Stimulated activated CD4-positive, alpha-beta T cell treated with anti-CD3 and anti-CD28 coated beads, Interleukin-12 subunit alpha, Interleukin-12 subunit beta, amount 100 ng/mL, for 48 hours (primary cell): ENCODE data around the gene TAL1.
"Not testable (repeated sequence)": the region's sequence is repeated elsewhere in the genome, so short reads cannot be mapped to it uniquely, and the experiment has no call there.

Source experiments
- DNase-seq, 3 donors: peaks; one replicate each; pipeline ENCODE4 v3.0.0-alpha.2; 2020; ENCODE audit warnings: low read depth in 2 of 3, low spot score in 1 of 3

Gene TAL1

GRCh38 chr1:47232187-47232874 is at the start of gene TAL1:
Gene TAL1, minus strand, starts transcription at chr1:47232225. Its CDS starts 6,337 bp downstream, at chr1:47225888.
- DNase-seq = no peak

GRCh38 chr1:47280142-47280541 is 48.1 kb upstream of the TAL1 start:
- no peak for DNase-seq

DNA sequence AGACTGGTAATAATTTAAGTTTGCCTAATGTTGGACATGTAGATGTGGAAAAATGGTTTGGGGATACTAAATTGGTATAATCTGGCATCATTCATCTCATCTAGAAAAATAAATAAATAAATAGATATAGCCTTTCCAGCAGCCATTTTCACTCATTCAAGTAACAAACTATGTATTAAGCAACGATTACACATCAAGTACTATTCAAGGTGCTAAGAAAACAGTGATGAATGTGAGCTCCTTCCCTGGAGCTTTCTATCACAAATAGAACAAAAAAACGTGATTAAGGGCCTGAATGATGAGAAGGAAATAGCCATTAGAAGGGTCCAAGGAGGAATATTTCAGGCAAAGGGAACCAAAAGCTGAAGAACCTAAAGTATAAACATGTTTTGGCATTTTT is 44.8 kb upstream of the TAL1 start:
- no peak for DNase-seq

- not testable (repeated sequence) for DNase-seq
These were observed 43.8 kb upstream of the TAL1 start for GRCh38 chr1:47275811-47276210.

- not testable (repeated sequence) for DNase-seq
These were observed 33.5 kb upstream of the TAL1 start for GRCh38 chr1:47265529-47265928.

GRCh38 chr1:47262787-47263413 is 30.9 kb upstream of the TAL1 start:
- DNase-seq = peak in 1 of 3 donors; percentile 41

DNA sequence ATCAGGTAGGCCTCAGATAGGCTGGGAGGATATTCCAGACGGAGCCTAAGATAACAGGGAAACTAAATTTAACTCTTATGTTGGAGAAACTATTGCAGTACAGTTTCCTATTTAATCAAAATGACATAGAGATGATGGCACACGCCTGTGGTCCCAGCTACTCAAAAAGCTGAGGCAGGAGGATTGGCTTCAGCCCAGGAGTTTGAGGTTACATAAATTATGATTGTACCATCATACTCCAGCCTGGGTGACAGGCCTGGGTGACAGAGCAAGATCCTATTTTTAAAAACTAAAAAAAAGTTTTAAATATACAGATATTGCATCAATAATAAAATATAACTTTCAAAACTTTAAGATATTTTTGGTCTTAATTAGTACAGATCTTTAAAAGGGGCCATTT is 25.2 kb upstream of the TAL1 start:
- no peak for DNase-seq

DNA sequence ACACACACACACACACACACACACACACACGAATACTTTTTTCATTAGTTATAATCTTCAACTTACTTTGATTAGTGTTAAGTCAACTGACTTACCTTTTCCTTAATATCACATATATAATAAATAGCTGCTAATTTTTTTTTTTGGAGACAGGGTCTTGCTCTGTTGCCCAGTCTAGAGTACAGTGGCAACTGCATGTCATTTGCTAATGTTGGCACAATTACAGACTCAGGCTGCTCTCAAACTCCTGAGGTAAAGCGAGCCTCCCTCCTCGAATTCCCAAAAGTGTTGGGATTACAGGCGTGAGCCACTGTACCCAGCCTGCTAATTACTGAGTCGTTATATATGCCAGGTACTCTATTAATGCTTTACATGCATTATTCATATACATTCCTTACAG is 20.8 kb upstream of the TAL1 start:
- DNase-seq = no peak

DNA sequence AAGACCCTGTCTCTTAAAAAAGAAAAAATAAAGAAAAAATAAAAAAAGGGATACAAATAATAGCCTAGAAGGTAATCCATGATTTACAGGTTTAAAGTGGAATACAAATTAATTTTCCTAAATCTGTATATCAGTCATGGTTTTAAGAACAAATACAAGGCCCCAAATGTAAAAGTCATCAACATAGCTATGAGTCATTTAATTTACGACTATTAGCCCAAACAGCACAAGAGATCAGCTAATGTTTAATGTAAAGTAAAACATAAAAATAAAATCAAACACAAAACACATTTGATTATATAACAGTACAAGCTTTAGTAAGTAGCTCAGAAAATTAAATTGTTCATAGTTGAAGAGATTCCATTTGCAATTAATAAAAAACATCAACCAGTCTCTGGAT is 20.3 kb upstream of the TAL1 start:
- DNase-seq = no peak

- DNase-seq = no peak
These were observed 17.7 kb upstream of the TAL1 start for GRCh38 chr1:47249755-47250154.

DNA sequence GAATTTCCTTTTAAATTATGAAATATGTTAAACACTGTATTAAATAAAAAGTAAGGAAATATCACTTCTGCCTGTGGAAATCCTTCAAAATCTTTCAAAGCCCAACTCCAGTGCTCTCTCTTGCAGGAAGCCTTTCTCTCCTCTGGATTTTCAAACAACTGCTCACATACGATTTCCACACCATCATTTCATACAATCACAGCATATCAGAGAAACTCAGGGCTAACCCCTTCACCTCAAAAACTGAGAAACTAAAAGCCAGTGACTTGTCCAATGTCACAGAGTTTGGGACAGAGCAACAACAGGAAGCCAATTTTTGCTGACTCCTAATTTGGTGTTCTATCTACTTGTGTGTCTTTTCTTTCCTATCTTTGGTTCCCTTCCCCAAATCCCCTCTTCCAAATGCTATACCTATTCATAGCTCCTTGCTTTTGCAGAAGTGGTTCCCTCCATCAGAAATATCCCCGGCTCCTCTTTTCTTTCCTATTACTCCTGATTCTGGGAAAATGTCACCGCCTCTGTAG is 12.4 kb upstream of the TAL1 start:
- no peak for DNase-seq

GRCh38 chr1:47243910-47244309 is 11.9 kb upstream of the TAL1 start:
- no peak for DNase-seq

- DNase-seq = no peak
These were observed 9.4 kb upstream of the TAL1 start for GRCh38 chr1:47241114-47242113.

GRCh38 chr1:47238935-47239592 is 7.0 kb upstream of the TAL1 start:
- DNase-seq = no peak

DNA sequence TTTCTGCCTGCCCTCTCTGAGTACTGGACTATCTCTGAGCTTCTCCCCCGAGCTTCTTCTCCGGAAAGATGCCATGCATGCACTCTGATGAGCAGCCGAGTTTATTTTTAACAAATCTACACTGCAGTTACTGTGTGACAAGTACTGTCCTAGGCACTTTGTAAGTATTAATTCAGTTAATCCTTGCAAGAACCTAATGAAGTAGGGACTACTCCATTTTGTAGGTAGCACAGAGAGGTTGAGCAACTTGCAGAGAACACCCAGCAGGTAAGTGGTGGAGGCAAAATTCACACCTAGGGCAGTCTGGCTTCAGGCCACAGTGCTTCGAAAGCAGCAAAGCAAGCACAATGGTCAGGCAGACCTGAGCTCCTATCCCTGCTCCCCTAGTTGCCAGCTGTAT is 3.8 kb upstream of the TAL1 start:
- DNase-seq = no peak

DNA sequence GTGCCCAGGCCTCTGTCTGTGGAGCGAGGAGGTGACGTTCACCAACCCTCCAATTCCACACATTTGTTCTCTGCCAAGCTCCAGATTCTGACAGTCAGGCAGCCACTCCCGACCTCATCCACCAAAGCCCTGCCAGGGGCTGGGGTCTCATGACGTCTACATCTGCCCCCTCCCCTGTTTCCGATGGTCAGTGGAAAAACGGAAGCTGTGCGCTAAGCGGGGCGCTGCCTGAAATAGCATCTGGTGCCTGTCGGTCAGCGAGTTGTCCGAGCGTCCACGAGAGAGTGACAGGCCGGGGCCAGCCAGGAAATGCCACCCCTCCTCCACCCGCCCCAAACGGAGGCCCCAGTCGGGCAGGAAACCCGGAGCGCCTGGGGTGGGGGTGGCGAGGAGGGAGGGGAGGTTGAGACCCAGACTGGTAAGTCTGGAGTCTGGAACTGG is 3.2 kb upstream of the TAL1 start:
- DNase-seq = no peak

DNA sequence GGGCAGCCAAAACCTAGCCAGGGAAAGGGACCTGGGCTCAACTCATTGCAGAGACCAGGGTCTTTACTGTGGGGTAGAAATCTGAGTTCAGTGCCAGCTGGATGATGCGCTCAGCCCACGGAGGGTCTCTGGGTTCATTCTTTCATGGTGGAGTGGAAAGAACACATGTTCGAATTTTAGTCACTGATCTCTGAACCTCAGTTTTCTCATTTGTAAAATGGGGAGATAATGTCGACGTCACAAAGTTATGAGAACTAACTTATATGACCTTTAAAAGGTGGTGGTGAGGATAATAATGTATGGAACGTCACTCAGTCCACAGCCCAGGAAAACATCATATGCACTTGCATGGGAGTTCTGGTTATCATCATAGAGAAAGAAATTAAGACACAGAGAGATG is 1.2 kb upstream of the TAL1 start:
- no peak for DNase-seq

- DNase-seq = no peak
These were observed 481 bp downstream of the TAL1 start for GRCh38 chr1:47231301-47232186.

- DNase-seq = no peak
These were observed 1.2 kb downstream of the TAL1 start for GRCh38 chr1:47230692-47231300.
